Measurements from ENCODE around the gene JAKMIP1. TPM values are rescaled to one million over a fixed set of nuclear protein-coding genes. Genes with fewer than 3 reads are reported as not detected.

Gene JAKMIP1
- polyA plus RNA-seq, 3 donors: 0.08 TPM; not detected in 2

- Histone ChIP-seq H3K27ac (ENCODE audit: low read depth in 1 of 2, low read length in 2 of 2) (no peak overlapping the region), H3K9ac (ENCODE audit: insufficient read depth, low read length, poor library complexity, severe bottlenecking) (no peak overlapping the region), H4K20me1 (ENCODE audit: insufficient read depth, low read length) (no peaks in the 10 kb centered on the region), H3K4me2 (replicated peaks; ENCODE audit: extremely low read depth, low read length, poor library complexity, severe bottlenecking) (no peak overlapping the region), H3K4me3 (replicated peaks in 1 of 3; ENCODE audit: low read depth in 2 of 3, low read length in 3 of 3) (no peak overlapping the region), H3K79me2 (ENCODE audit: insufficient read depth, low read length) (no peaks in the 10 kb centered on the region), H3K27me3 (ENCODE audit: control insufficient read depth in 2 of 2, insufficient read depth in 2 of 2, low read length in 2 of 2) (no peaks in the 10 kb centered on the region), H3K9me3 (replicated peaks in 1 of 2; ENCODE audit: control insufficient read depth in 1 of 2, insufficient read depth in 1 of 2, low read length in 2 of 2) (peaks cover 41 to 44% of the 10 kb centered on the region in 2 donors), H3K4me1 (ENCODE audit: control insufficient read depth in 1 of 2, insufficient read depth in 2 of 2, low read length in 2 of 2) (no peaks in the 10 kb centered on the region), H2AFZ (ENCODE audit: insufficient read depth, low read depth, low read length, poor library complexity, severe bottlenecking) (no peak overlapping the region), H3K36me3 (replicated peaks in 1 of 2; ENCODE audit: control insufficient read depth in 1 of 2, insufficient read depth in 2 of 2, low read length in 2 of 2) (no peaks in the 10 kb centered on the region)
- TF ChIP-seq CTCF (IDR thresholded peaks at IDR 0.05): no peak
- Mint-ChIP-seq H3K27me3 (ENCODE audit: low read depth in 3 of 3) (peaks cover 0 to 5% (median 2%) of the 10 kb centered on the region in 3 donors), H3K4me3 (no peak overlapping the region), H3K36me3 (no peaks in the 10 kb centered on the region), H3K9me3 (peaks cover 23 to 37% (median 33%) of the 10 kb centered on the region in 7 donors), H3K27ac (no peak overlapping the region), H3K4me1 (no peaks in the 10 kb centered on the region)
- WGBS (ENCODE audit: insufficient coverage): 79% methylated on average over 4 of the region's 4 CpGs
- intact Hi-C loops (cut with micrococcal nuclease): no loop called here
- no peak for DNase-seq
These were observed 144.9 kb downstream of the JAKMIP1 start for GRCh38 chr4:6055436-6055835.

GRCh38 chr4:6055030-6055429 lies 145.3 kb downstream of the JAKMIP1 start:
- Histone ChIP-seq H3K27ac (ENCODE audit: low read depth in 1 of 2, low read length in 2 of 2) (no peak overlapping the region), H3K9me3 (replicated peaks in 1 of 2; ENCODE audit: control insufficient read depth in 1 of 2, insufficient read depth in 1 of 2, low read length in 2 of 2) (peaks cover 37 to 40% of the 10 kb centered on the region in 2 donors), H3K4me1 (ENCODE audit: control insufficient read depth in 1 of 2, insufficient read depth in 2 of 2, low read length in 2 of 2) (no peaks in the 10 kb centered on the region), H4K20me1 (ENCODE audit: insufficient read depth, low read length) (no peaks in the 10 kb centered on the region), H3K4me3 (replicated peaks in 1 of 3; ENCODE audit: low read depth in 2 of 3, low read length in 3 of 3) (no peak overlapping the region), H3K36me3 (replicated peaks in 1 of 2; ENCODE audit: control insufficient read depth in 1 of 2, insufficient read depth in 2 of 2, low read length in 2 of 2) (no peaks in the 10 kb centered on the region), H3K9ac (ENCODE audit: insufficient read depth, low read length, poor library complexity, severe bottlenecking) (no peak overlapping the region), H2AFZ (ENCODE audit: insufficient read depth, low read depth, low read length, poor library complexity, severe bottlenecking) (no peak overlapping the region), H3K4me2 (replicated peaks; ENCODE audit: extremely low read depth, low read length, poor library complexity, severe bottlenecking) (no peak overlapping the region), H3K27me3 (ENCODE audit: control insufficient read depth in 2 of 2, insufficient read depth in 2 of 2, low read length in 2 of 2) (no peaks in the 10 kb centered on the region), H3K79me2 (ENCODE audit: insufficient read depth, low read length) (no peaks in the 10 kb centered on the region)
- Mint-ChIP-seq H3K4me1 (no peaks in the 10 kb centered on the region), H3K36me3 (no peaks in the 10 kb centered on the region), H3K9me3 (peaks cover 20 to 33% (median 29%) of the 10 kb centered on the region in 7 donors), H3K4me3 (no peak overlapping the region), H3K27me3 (ENCODE audit: low read depth in 3 of 3) (peaks cover 0 to 6% (median 2%) of the 10 kb centered on the region in 3 donors), H3K27ac (no peak overlapping the region)
- no peak for TF ChIP-seq CTCF (IDR thresholded peaks at IDR 0.05)
- intact Hi-C loops (cut with micrococcal nuclease): no loop called here
- DNase-seq: no peak
- 100% methylated on average over 4 of the region's 4 CpGs for WGBS (ENCODE audit: insufficient coverage)

Data from CD14-positive monocyte (primary cell).